RWPE1 (cell line): ENCODE data around the gene CHRNA4.

Source experiments
- CTCF ChIA-PET: fragments of 350-600 bp; sonication (Branson Sonifier 250); formaldehyde crosslinking; extraction: SDS; loops from one replicate; lab custom pipeline; 2021; lab: Yijun Ruan, JAX
- POLR2A ChIA-PET: fragments of 400-600 bp; formaldehyde crosslinking; extraction: SDS; loops from one replicate; lab custom pipeline; 2020; ENCODE audit warnings: antibody characterized with exemption; ENCODE audit not compliant: low non-redundant PET; lab: Yijun Ruan, JAX
- DNase-seq: peaks from one replicate; pipeline ENCODE4 v3.0.0; 2012; ENCODE audit warnings: low spot score
- H3K27ac ChIP-seq: fragments of 450-650 bp; 2 replicates; pipeline ENCODE4 v1.5.1; 2017
- CTCF ChIP-seq: fragments of 450-650 bp; conservative IDR thresholded peaks from 2 replicates; pipeline ENCODE4 v1.5.1; 2017; ENCODE audit warnings: low read depth, mild to moderate bottlenecking

Gene CHRNA4

DNA sequence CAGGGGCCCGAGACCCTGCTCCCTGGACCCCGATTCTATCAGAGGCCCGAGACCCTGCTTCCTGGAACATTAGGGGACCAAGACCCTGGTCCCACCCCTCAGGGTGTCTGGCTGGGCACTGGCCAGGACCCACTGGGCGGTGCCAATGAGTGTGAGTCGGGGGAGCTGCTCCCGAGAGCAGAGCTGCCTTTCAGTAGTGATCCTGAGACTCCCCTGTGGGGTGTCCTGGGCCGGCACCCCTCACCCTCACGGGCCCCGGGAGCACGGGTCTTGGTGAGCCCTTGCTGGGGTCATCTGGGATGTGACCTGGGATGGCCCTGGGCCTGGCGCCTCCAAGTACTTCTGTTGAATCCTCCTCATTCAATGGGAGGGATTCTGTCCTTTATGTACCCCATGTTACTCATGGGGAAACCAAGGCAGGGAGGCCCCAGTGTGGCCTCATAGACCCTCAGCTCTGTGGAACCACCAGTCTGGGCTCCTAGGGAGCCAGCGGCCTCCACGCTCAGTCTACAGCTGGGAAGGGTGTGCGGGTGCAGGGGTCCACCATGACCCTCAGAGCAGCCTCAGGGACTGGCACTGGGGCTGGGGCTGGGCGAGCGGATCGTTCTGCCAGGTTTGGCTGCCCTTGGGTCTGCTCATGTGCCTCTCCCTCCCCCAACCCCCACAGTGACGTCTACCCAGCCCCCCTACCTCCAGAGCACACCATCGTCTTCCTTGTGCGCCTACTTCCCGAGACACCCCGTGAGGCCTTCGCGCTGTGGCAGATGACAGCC lies 42.6 kb downstream of the CHRNA4 start:
- DNase-seq = no peak
- no peak overlapping the region for H3K27ac ChIP-seq
- ChIA-PET CTCF (interaction anchor here (3.9 kb wide), 1 partner anchor 9 kb away, joined by 23 read pairs; no protein-coding TSS in a partner anchor), POLR2A (no interaction called here)
- no peak for TF ChIP-seq CTCF

- ChIA-PET POLR2A (no interaction called here), CTCF (interaction anchor here (0.8 to 3.9 kb wide), 2 partner anchors 8 to 135 kb away, joined by 3 to 23 read pairs; no protein-coding TSS in a partner anchor)
- no peak for TF ChIP-seq CTCF
- DNase-seq = no peak
- no peak overlapping the region for H3K27ac ChIP-seq
Observed at GRCh38 chr20:63317601-63318291, 43.4 kb downstream of the CHRNA4 start.

- ChIA-PET POLR2A (no interaction called here), CTCF (interaction anchor here (0.8 to 3.9 kb wide), 2 partner anchors 8 to 136 kb away, joined by 3 to 23 read pairs; no protein-coding TSS in a partner anchor)
- DNase-seq = no peak
- no peak for TF ChIP-seq CTCF
- no peak overlapping the region for H3K27ac ChIP-seq
Observed at GRCh38 chr20:63317061-63317460, 44.1 kb downstream of the CHRNA4 start.

GRCh38 chr20:63316502-63316921 lies 44.6 kb downstream of the CHRNA4 start:
- CTCF ChIA-PET = interaction anchor here (3.9 kb wide), 1 partner anchor 7 kb away, joined by 23 read pairs; no protein-coding TSS in a partner anchor
- TF ChIP-seq CTCF = no peak
- H3K27ac ChIP-seq = no peak overlapping the region
- DNase-seq = no peak
- POLR2A ChIA-PET = no interaction called here

- no peak for TF ChIP-seq CTCF
- no peak for DNase-seq
- ChIA-PET POLR2A (no interaction called here), CTCF (interaction anchor here (0.7 kb wide), 1 partner anchor 25 kb away, joined by 3 read pairs; no protein-coding TSS in a partner anchor)
- H3K27ac ChIP-seq = no peak overlapping the region
Observed at GRCh38 chr20:63315731-63316491, 45.2 kb downstream of the CHRNA4 start.

- ChIA-PET CTCF (interaction anchor here (0.7 kb wide), 1 partner anchor 24 kb away, joined by 3 read pairs; no protein-coding TSS in a partner anchor), POLR2A (no interaction called here)
- TF ChIP-seq CTCF = no peak
- no peak for DNase-seq
- no peak overlapping the region for H3K27ac ChIP-seq
Observed at GRCh38 chr20:63315240-63315689, 45.9 kb downstream of the CHRNA4 start.
